ENCODE data around the gene FARSA. TPM values are rescaled to one million over a fixed set of nuclear protein-coding genes. Genes with fewer than 3 reads are reported as not detected.
A peak's percentile ranks its signal among the peaks of the same experiment; 100 is the strongest.
"Not testable (repeated sequence)": the region's sequence is repeated elsewhere in the genome, so short reads cannot be mapped to it uniquely, and the experiment has no call there.

The FARSA gene
- total RNA-seq, 1 donor, result 134 TPM

DNA sequence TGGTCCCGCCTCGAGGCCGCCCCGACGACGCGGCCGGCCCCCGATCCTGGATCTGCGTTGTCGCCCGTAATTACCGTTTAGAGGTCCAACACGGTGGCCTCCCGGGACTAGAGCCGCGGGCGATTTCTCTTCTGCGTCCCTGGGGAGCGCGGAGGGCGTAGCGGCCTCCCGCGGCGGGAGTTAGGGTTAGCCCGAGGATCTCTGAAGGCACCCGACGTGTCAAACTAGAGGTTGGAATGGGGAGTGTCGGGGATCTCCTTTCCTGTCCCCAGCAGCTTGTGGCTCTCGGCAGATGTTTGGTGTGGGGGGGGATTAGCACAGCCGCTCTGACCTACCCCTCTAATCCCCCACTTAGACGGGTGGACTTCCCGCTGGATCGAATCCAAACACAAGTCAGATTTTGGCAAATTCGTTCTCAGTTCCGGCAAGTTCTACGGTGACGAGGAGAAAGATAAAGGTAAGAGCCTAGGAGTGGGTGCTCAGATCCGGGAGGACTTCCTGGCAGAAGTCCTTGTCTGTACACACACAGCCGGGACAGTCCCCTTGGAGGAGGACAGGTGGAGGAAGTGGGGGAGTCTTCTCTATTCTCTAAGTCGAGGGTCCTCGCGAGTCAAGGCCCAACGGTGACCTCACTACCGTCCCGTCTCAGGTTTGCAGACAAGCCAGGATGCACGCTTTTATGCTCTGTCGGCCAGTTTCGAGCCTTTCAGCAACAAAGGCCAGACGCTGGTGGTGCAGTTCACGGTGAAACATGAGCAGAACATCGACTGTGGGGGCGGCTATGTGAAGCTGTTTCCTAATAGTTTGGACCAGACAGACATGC, 5.5 kb upstream of the FARSA start:
- DNase-seq (ENCODE audit: low read depth in 2 of 3, low spot score in 2 of 3), result peak in 1 of 3 donors; percentile 52

DNA sequence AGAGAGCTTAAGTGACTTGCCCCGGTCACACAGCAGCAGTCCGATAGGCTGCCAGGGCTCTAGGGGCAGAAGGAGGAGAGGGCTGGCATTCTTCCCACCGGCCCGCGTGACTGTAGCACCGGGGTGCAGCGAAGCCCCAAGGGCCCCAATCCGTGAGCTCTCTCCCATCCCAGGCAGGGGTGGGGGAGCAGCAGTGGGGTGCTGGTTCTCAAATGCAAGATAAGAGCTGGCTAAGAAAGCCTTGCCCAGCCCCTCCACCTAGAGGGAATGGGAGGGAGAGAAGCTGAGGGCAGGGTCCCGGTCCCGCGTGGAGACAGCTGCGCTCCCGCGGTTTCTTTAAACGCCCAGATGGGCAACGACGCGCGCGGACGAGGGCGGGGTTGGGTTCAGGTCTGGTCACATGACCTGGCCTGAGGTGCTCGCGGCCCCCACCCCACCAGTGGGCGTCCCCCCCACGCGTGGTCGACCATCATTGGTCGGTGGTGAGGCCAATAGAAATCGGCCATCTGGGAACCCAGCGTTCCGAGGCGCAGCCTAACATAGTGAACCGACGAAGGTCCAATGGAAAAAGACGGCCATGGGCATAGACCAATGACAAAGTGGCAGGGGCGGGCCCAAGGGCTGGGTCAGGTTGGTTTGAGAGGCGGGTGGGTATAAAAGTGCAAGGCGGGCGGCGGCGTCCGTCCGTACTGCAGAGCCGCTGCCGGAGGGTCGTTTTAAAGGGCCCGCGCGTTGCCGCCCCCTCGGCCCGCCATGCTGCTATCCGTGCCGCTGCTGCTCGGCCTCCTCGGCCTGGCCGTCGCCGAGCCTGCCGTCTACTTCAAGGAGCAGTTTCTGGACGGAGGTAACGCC, 4.6 kb upstream of the FARSA start, which contains the start of gene CALR:
TSS of gene CALR (plus strand) at position 683 of the 852 bp plus-strand sequence. CDS start at position 754, 71 bp downstream.
- DNase-seq (ENCODE audit: low read depth in 2 of 3, low spot score in 2 of 3), result peak; percentile 96 to 100 (median 100)

DNA sequence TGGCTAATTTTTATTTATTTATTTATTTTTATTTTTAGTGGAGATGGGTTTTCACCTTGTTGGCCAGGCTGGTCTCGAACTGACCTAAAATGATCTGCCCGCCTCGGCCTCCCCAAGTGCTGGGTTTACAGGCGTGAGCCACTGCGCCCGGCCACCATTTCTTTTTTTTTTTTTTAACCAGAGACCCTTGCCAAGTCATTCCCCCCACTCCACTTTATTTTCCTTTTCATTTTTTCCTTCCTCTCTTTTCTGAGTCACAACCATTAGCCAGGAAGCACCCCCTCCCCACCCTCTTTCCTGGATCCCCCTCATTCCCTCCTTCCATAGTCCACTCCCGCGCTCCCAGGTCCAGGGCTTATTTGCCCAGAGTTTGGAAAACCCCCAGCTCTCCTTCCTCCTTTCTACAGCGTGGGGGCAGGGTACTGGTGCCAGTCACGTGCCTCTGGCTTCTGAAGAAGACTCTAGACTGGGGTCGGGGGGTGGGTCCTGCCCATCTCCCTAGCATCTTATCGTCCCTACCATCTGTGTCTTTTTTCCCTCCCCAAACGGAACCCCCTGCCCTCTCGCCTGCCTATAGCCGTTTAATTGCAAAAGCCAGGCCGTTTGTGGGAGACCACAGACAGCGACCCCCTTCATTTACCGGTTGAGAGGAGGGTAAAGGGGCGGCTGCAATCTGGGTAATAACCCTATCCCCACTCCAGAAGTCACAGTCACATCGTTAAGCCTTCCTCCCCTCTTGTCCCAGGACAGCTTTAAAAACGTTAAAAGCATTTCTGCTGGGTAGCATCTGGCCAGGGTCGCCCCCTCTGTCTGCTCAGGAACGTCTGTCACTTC, 3.8 kb upstream of the FARSA start:
- peak in 2 of 3 donors; percentile 96 to 99 for DNase-seq (ENCODE audit: low read depth in 2 of 3, low spot score in 2 of 3)

DNA sequence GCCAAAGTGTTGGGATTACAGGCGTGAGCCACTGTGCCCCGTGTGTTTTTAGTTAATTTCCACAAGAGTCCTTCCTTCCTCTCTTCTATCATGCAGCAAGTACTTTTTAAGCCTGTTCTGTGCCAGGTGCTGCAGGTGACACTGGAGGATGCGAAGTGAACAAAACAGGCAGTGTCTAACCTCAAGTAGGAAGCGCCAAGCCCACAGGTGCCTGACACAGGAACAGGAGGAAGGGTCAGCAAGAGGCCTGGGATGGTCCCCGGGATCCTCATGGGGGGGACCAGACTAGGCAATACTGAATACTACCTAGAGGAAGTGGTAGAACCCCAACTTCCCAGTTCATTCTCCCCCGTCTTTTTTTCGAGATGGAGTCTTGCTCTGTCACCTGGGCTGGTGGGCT, 3.1 kb upstream of the FARSA start:
- DNase-seq (ENCODE audit: low read depth in 2 of 3, low spot score in 2 of 3), result no peak

DNA sequence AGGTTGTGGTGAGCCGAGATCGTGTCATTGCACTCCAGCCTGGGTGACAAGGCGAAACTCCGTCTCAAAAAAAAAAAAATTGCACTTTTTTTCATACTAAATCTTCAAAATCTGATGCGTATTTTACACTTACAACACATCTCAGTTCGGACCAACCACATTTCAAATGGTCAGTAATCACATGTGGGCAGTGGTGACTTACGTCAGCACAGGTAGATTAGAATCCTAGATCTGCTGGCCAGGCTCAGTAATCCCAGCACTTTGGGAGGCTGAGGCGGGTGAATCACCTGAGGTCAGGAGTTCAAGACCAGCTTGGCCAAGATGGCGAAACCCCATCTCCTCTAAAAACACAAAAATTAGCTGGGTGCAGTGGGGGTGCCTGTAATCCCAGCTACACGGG, 1.6 kb upstream of the FARSA start:
- DNase-seq (ENCODE audit: low read depth in 2 of 3, low spot score in 2 of 3), result no peak

DNA sequence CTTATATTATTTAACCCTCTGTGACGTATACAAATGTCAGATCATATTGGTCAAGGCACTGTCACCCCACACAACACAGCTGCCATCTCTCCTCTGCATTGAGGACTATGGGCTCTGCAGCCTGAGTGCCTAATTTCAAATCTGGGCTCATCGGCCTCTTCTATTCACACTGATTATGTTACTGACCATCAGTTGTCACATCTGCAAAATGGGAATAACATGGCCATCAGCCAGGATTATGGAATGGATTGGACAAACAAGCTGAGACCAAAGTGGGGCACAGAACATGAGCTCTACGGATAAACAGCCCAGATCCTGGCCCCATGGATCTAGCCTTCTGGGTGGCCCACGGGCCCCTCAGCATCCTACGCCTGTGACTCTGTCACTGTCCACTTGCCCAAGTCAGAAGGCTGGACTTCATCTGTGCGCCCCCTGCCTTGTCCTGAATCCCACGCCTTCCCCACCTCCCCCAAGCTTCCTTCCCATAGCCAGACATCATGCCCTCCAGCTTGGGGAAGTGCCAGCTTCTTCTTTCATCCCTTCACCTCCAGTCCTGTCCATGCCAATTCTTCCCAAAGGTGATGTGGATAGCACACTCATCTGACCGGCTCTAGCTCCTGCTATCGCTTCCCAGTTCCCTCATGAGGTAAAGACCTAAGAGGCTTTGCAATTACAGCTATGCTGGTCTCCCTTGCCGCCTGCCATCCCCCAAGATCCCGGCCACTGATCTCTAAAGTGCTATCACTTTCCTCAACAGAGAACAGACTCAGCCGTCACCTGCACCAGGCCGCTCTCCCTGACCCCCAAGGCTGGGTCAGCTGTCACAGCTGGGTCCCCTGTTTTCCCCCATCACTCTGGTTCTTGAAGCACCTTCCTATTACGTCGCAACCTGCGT, 872 bp downstream of the FARSA start:
- DNase-seq (ENCODE audit: low read depth in 2 of 3, low spot score in 2 of 3), result no peak

DNA sequence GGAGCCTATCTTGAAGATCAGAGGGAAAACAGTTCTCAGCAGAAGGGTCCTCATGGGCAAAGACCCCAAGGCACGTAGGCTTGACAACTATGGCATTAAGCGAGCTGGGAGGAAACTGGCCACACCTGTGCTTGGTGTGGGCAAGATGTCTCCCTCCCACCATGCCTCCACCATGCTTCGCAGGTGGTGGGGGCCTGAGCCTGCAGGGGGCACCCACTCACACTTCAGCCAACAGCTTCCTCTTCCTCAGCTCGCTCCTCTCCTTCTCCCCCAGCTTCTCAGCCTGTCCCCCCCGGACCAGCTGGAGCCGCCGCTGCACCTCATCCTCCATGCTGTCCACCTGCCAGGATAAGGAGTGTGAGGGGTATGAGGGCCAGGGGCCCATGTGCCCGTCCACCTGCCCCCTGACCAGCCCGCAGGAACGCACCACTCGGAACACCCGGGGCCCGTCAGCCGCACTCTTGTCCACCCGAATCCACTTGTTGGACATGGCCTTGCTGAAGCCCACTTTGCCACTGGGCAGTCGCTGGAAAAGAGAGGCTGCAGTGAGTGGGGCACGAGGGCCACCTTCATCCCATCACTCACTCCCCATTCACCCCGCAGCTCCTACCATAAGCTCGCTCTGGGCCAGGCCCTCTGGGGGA, 3.4 kb downstream of the FARSA start:
- DNase-seq (ENCODE audit: low read depth in 2 of 3, low spot score in 2 of 3), result no peak

DNA sequence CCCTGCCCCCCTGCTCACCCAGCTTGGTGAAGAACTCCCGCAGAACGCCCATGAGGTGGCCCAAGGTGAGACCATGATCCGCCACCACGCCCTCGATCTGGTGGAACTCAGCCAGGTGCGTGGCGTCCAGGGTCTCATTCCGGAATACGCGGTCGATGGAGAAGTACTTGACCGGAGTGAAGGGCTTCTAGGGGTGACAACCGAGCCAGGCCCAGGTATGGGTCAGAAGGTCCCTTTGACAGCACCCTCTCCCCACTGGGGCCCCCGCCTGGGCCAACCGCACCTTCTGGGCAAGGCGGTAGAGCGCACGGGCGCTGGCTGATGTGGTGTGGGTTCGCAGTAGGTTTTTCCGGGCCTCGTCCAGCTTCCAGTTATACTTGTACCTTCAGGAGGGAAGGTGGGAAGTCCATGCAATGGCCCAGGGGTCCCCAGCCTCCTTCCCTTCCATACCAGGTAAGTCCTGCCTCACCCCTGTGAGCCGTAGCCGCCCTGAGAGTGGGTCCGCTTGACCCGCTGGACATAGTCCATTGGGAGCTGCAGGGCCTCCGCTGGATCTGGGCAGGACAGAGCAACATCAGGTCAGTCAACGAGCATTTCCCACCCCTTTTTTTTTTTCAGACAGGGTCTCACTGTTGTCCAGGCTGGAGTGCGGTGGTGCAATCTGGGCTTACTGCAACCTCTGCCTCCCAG, 8.7 kb downstream of the FARSA start:
- DNase-seq (ENCODE audit: low read depth in 2 of 3, low spot score in 2 of 3), result no peak

DNA sequence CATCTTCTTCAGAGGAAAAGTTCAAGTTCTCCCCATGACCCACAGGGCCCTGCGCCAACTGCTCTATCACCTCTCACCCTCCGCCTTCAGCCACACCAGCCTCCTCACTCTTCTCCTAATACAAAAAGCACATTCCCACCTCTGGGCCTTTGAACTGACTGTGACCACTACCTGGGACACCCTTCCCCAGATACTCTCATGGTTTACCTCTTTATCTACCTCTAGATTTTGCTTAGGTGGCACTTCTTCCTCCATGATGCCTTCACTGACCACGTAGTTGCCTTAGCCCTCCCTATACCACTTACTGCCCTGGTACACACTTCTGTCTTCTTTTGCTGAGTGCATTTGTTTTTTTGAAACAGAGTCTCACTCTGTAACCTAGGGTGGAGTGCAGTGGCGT, 10.6 kb downstream of the FARSA start:
- DNase-seq (ENCODE audit: low read depth in 2 of 3, low spot score in 2 of 3), result no peak

DNA sequence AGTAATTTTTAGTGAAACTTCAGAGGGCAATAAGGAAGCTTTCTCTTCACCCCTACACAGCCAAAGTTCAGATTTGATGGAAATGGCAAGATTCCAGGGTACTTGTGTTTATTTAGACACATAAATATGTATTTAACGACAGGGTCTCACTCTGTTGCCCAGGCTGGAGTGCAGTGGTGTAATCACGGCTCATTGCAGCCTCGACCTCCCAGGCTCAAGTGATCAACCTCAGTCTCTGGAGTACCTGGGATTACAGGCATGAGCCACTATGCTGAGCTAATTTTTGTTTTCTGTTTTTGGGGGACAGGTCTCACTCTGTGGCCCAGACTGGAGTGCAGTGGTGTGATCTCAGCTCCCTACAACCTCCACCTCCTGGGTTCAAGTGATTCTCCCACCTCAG, 12.5 kb downstream of the FARSA start:
- DNase-seq (ENCODE audit: low read depth in 2 of 3, low spot score in 2 of 3), result no peak

DNA sequence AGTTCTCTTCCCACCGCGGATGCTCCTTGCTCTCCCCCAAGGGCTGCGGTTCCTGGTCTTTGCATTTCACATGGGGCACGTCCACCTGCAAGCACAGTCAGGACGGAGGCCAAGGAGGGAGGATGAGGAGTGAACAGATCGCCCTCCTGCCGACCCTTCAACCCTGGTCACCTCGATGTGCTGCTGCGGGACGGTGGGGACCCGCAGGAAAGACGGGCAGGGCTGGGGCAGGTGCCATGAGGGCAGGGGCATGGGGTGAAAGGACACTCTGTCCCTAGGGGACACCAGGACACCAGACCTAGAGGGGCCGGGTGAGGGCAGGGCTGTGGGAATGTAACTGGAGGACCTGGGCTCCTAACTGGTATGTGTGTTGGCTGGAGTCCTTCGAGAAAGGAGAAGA, 15.3 kb downstream of the FARSA start:
- no peak for DNase-seq (ENCODE audit: low read depth in 2 of 3, low spot score in 2 of 3)

DNA sequence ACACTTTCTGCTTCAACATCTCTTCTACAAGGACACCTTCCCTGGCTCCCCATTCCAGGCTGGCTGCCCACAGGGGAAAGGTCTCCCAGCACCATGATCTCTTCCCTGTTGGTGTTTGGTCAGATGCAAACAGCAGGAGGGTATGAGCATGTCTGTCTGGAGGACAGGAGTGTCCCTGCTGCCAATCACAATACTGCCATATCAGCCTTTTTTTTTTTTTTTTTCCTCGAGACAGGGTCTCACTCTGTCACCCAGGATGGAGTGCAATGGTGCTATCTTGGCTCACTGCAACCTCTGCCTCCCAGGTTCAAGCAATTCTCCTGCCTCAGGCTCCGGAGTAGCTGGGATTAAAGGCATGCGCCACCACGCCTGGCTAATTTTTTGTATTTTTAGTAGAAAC, 17.7 kb downstream of the FARSA start:
- not testable (repeated sequence) for DNase-seq (ENCODE audit: low read depth in 2 of 3, low spot score in 2 of 3)

DNA sequence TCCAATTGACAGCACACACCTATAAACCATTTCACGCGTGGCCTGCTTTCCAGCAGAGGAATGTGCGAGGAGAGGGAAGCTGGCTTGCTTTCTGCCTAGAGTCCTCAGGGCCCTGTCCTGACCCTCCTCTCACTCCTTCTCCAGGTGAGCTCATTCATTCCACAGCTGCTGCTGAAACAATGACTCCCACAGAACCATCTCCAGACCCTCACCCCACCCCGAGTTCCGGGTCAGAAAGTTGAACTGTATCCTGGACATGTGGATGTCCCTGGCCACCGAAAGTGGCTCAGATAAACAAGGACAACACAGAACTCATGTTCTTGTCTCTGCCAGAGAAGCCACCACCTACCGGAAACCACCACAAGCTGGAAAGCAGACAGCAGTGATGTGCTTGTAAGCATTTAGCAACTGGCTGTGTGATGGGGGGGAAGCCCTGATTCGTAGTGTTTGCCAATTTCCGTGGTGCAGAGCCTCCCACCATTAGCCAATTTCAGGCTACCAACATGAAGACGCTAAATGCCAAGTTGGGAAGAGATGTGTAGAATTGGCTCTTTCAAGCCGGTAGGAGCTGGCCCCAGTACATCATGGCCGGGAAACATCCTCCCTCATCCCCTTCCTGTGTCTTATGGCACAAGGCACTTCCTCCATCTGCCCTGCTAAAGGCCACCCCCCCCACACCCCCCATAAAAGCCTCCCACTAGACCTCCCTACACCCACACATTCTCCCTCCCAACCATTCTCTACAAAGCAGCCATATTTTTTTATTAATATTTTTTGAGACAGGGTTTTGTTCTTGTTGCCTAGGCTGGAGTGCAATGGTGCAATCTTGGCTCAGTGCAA, 19.4 kb downstream of the FARSA start:
- DNase-seq (ENCODE audit: low read depth in 2 of 3, low spot score in 2 of 3), result peak in 2 of 3 donors; percentile 63 to 88

DNA sequence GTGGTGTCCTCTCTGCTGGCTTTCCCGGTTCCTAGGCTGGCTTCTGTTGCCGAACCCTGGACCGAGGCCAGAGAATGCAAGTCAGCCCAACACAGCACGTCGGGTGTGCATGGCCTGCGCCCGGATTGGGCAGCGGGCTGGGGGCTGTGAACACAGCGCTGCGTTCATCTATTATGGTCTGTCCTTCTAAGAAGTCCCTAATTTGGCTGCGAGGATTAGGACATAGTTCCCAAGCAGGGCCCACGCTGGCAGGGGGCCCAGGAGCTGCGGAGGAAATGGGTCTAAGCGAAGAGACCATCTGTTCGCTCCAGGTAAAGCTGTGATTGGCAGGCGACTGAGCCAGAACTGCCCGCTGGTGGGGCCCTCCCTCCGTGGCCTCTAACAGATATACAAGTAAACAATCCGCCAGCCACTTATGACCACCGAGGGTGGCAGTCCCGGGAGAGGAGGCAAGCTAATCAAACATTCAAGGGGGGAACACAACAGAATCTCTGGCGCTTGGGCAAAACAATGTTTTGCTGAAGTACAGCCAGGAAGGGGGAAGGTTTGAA, 20.4 kb downstream of the FARSA start:
- DNase-seq (ENCODE audit: low read depth in 2 of 3, low spot score in 2 of 3), result peak in 1 of 3 donors; percentile 32

DNA sequence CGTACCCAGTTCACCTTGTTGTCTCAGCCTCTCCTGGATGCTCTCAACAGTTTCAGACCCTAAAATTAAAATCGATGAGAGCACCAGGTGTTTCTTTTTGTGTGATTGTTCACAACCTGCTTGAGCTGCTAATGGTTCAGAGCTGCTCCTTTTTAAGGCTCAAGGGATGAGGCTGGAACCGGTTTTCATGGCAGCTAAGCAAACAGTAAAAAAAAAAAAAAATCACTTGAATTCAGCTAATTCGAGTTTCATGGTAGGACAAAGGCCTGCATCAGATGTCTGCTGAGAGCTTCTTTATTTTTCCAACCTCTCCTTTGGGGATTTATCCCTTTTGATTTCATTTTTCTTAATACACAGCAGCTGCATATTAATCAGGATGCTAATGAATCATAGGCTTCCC, 20.9 kb downstream of the FARSA start:
- DNase-seq (ENCODE audit: low read depth in 2 of 3, low spot score in 2 of 3), result no peak

DNA sequence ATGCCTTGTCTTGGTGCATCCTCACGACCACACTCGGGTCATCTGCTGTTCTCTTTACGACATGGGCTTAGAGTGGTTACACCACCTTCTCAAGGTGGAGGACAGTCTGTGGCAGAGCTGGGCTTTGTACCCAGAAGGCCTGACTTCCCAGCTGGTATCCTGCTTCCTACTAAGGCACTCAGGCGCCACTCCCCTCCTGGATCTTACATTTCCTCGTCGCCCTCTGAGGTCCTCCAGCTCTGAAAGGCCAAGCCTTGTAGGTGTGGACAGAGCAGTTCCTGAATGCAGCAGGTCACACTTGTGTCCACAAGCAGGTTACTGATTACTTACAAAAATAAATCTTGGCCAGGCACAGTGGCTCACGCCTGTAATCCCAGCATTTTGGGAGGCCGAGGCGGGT, 26.3 kb downstream of the FARSA start:
- DNase-seq (ENCODE audit: low read depth in 2 of 3, low spot score in 2 of 3), result no peak

DNA sequence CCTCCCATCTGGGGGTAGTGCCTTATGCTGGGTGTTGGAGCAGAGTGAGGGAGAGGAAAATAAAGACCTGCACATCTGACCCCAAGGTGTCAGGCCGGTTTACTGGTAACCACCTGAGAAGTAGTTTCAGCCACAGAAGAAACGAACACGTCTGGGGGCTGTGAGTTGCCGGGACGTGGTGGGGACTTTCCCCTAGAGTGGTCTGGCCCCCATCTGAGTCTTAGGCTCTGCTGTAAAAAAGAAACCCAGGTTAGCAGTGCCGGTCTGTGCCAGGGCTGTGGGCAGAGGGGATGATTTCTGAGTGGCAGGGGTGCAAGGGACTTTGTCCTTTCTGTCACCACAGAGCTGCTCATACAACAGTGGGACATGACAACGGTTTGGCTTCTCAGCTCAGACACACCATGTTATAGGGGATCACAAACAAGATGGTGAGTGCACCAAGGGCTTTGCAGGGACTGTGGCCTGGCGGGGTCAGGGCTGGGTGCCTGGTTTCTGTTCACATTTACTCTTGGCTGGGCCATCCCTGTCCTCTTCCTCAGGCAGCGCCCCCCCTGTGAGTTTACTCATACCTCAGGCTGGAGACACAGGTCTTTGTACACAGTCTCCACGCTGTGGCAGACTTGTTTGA, 33.5 kb downstream of the FARSA start:
- no peak for DNase-seq (ENCODE audit: low read depth in 2 of 3, low spot score in 2 of 3)
